Colon (tissue), 2 donors: ENCODE data around the gene KRTAP13-2.

ENCODE experiments used
- FAIRE-seq: peaks from 2 replicates; lab custom pipeline; 2012; peaks lifted over from hg19 to GRCh38; lab: Jason Lieb, UNC
- donor health status: control.
- donor health status: control.

The KRTAP13-2 gene

GRCh38 chr21:30372139-30372770 is at the start of gene KRTAP13-2:
TSS of gene KRTAP13-2 (minus strand) at chr21:30372271. CDS start at chr21:30372213, 58 bp downstream.
- FAIRE-seq: no peak

GRCh38 chr21:30415993-30416392 is 43.9 kb upstream of the KRTAP13-2 start:
- no peak for FAIRE-seq

GRCh38 chr21:30408782-30409494 is 36.9 kb upstream of the KRTAP13-2 start:
- FAIRE-seq: no peak

- no peak for FAIRE-seq
Measured at GRCh38 chr21:30395731-30396130, 23.7 kb upstream of the KRTAP13-2 start, which contains the start of gene KRTAP13-1. TSS of gene KRTAP13-1 (plus strand) at chr21:30396031. CDS start at chr21:30396087, 56 bp downstream.

GRCh38 chr21:30391492-30392025 is 19.5 kb upstream of the KRTAP13-2 start:
- FAIRE-seq: no peak

GRCh38 chr21:30382201-30382600 is 10.1 kb upstream of the KRTAP13-2 start:
- FAIRE-seq: no peak

- no peak for FAIRE-seq
Measured at GRCh38 chr21:30355906-30356305, 16.2 kb downstream of the KRTAP13-2 start.

GRCh38 chr21:30354308-30355005 is 17.6 kb downstream of the KRTAP13-2 start:
- no peak for FAIRE-seq

- no peak for FAIRE-seq
Measured at GRCh38 chr21:30351534-30351933, 20.5 kb downstream of the KRTAP13-2 start.

GRCh38 chr21:30349572-30349971 is 22.5 kb downstream of the KRTAP13-2 start:
- FAIRE-seq: no peak

- FAIRE-seq: no peak
Measured at GRCh38 chr21:30348506-30348905, 23.6 kb downstream of the KRTAP13-2 start, which contains the start of gene KRTAP23-1. TSS of gene KRTAP23-1 (minus strand) at chr21:30348606. CDS start at chr21:30348606, 0 bp downstream.

GRCh38 chr21:30345014-30345413 is 27.1 kb downstream of the KRTAP13-2 start:
- FAIRE-seq: no peak

GRCh38 chr21:30340714-30341573 is 31.1 kb downstream of the KRTAP13-2 start:
- no peak for FAIRE-seq

GRCh38 chr21:30338717-30339116 is 33.4 kb downstream of the KRTAP13-2 start:
- no peak for FAIRE-seq

GRCh38 chr21:30337772-30338171 is 34.3 kb downstream of the KRTAP13-2 start:
- FAIRE-seq: no peak

GRCh38 chr21:30337276-30337744 is 34.8 kb downstream of the KRTAP13-2 start, which contains the start of gene KRTAP27-1:
TSS of gene KRTAP27-1 (minus strand) at chr21:30337694. CDS start at chr21:30337668, 26 bp downstream.
- FAIRE-seq: no peak

- FAIRE-seq: no peak
Measured at GRCh38 chr21:30336596-30336995, 35.5 kb downstream of the KRTAP13-2 start.

GRCh38 chr21:30333736-30334135 is 38.3 kb downstream of the KRTAP13-2 start:
- FAIRE-seq: no peak

GRCh38 chr21:30332681-30333080 is 39.4 kb downstream of the KRTAP13-2 start:
- no peak for FAIRE-seq

GRCh38 chr21:30329203-30329875 is 42.7 kb downstream of the KRTAP13-2 start:
- no peak for FAIRE-seq

GRCh38 chr21:30326390-30326789 is 45.7 kb downstream of the KRTAP13-2 start:
- no peak for FAIRE-seq
